ENCODE measurements around the gene EVA1B. TPM values are rescaled to one million over a fixed set of nuclear protein-coding genes. Genes with fewer than 3 reads are reported as not detected.

EVA1B gene
- total RNA-seq, 1 experiment from 2014 or later = 5.2 TPM

DNA sequence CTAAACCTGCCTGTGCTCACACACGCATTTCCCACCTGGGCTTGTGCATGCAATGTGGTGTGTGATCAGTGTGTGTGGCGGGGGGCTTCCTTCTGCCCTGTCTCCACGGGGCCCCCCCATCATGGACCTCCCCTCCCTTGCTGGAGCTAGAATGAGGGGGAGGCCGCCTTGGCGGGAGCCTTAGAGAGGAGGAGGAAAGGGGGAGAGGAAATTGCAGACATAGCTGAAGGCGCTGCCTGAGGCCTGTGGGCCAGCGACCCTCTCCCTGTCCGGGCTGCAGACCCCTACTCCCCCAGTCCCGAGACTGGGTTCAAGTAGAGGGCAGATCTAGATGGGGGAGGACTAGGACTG lies 883 bp upstream of the EVA1B start:
- no peak for DNase-seq (ENCODE audit: low read depth, low spot score)
- in situ Hi-C loops (cut with HindIII; ENCODE audit: low pct_unique_long_range_greater_than_20kb, low sequenced_read_pairs) = no loop called here

DNA sequence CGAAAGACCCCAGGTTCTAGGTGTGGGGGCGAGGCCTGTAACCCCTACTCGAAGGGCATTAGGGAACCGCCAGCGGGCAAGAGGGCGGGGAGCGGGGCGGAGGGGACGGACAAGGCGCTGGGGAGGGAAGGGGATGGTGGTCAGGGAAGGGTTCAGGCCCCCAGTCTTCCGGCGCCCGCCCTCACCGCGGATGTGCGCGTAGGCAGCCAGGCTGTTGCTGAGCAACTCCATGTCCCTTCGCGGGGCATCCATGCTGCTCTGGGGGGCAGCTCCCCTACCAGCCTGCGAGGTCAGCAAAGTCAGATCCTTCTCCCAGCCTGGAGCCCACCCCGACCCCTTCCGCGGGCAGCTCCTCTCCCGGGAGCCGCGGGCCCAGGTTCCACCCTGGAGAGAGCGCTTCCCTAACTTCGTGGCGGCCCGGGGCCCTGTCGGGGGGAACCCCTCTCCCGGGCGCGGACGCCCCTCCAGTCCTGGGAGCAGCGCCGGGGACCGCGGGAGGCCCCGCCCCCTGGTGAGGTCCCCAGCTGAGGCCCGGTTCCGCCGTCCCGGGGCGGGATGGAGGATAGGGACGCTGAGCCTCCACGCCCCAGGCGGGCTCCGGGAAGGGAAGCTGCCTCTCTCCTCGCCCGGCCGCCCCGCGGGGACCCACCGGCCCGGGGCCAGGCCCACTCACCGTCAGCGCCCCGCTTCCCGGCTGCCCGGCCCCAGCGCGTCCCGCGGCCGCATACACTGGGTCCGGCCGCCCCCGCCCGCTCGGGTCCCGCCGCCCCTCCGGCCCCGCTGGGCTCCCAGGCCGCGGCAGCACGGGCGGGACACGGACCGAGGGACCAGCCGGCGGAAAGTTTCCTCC lies 434 bp downstream of the EVA1B start:
- in situ Hi-C loops (cut with HindIII; ENCODE audit: low pct_unique_long_range_greater_than_20kb, low sequenced_read_pairs) = no loop called here
- DNase-seq (ENCODE audit: low read depth, low spot score) = no peak

DNA sequence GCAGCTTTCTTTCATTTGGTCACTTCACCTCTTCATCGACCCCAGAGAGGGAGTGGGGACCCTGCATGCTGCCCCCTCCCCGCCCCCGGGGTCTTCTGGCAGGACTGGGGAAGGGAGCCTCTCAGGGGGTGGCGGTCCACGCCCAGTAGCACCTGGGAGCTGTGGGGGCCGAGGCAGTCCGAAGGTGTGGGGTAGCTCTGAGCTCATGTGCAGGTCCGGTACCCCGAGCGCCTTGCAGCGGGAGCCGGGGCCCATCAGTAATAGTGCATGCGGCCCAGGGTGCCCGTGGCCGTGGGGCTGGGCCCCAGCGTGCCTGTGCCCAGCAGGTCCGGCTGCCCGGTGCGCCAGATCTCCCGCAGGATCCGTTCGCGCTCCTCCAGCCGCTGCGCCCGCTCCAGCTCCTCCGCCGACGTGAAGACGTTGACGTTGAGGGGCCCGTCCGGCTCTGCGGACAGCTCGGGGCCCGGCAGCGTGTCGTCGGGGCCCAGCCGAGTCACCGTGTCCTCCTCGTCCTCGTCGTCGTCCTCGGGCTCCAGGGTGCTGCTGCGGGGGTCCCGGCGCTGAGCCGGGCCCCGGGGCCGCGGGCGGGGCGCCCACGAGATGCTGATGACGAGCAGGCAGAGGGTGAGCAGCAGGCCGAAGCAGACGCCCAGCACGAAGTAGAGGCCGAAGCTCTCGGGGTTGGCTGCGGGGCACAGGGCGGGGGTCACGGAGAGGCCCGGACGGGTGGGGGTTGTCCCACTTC lies 1.2 kb downstream of the EVA1B start:
- in situ Hi-C loops (cut with HindIII; ENCODE audit: low pct_unique_long_range_greater_than_20kb, low sequenced_read_pairs) = no loop called here
- no peak for DNase-seq (ENCODE audit: low read depth, low spot score)

DNA sequence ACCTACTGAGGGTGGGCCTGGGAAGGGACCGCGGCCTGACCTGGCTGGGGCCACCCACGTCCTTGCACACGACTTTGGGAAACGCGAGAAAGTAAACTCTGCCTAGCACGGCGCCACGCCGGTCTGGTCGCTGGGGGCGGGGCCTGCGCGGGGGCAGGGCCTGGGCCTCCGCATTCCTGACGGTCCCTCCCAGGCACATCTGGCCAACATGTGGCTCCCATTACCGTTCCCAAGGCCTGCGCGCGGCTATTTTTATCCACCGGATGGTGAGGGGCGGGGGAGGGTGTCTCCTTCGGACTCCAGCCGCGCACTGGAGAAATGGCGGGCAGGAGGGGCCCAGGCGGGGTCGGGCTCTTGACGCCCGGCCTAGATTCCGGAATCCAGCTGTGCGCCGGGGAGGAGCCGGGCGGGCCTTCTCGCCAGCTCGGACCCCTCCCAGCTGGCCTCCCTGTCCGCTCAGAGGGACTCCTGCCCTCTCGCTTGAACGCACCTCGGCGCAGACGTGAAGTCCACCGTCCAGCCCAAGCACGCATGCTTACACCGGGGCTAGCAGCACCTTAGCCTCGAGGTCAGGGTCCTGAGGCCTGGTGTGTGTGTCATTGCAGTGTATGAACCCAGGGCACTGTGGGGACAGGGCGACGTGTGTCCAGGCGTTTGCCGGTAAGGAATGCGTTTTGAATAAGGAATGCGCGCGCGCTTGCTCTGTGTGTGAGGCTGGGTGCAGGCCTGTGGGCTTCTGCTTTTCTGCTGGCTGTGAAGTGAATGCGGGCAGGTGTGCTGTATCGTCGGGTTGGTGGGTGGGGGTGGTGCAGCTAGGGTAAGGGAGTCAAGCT lies 2.1 kb downstream of the EVA1B start:
- in situ Hi-C loops (cut with HindIII; ENCODE audit: low pct_unique_long_range_greater_than_20kb, low sequenced_read_pairs) = no loop called here
- DNase-seq (ENCODE audit: low read depth, low spot score) = no peak

DNA sequence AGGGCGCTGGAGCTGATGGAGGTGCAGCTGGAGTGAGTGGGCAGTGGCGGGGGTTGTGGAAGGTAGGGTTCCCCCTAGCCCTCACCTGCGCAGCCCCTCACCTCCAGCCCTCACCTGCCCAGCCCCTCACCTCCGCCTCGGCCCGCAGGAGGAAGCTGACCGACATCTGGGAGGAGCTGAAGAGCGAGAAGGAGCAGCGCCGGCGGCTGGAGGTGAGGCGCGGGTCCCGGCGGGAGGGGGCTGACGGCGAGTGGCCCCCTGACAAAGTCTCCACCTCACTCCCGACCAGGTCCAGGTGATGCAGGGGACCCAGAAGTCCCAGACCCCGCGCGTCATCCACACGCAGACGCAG lies 2.7 kb downstream of the EVA1B start:
- in situ Hi-C loops (cut with HindIII; ENCODE audit: low pct_unique_long_range_greater_than_20kb, low sequenced_read_pairs) = no loop called here
- DNase-seq (ENCODE audit: low read depth, low spot score) = no peak

DNA sequence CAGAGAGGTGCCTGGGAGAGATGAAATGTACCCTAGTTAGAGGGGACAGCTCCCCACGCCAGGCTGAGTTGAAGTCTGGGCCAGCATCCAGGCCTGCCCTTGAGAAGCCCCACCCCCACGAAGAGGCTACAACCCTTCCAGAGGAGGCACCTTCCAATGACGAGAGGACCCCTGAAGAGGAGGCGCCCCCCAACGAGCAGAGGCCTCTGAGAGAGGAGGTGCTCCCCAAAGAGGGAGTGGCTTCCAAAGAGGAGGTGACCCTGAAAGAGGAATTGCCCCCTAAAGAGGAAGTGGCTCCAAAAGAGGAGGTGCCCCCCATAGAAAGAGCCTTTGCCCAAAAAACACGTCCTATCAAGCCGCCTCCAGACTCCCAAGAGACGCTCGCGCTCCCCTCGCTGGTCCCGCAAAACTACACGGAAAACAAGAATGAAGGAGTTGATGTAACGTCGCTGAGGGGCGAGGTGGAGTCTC lies 3.1 kb downstream of the EVA1B start:
- in situ Hi-C loops (cut with HindIII; ENCODE audit: low pct_unique_long_range_greater_than_20kb, low sequenced_read_pairs) = no loop called here
- DNase-seq (ENCODE audit: low read depth, low spot score) = no peak

DNA sequence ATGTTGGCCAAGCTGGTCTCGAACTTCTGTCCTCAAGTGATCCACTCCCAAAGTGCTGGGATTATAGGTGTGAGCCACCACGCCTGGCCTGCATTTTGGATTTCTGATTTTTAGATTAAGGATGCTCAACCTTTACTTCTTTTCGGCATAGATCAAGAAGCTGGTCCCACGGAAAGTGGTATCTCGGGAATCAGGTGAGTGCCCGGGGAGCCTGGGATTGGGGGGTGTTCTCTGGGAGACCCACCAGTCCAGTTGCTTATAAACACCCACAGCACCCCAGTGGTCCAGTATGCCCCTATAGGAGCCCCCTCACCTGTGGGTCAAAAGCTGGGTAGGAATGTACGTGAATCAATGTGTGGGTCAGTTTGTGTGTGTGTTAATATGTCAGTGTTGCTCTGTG lies 14.0 kb downstream of the EVA1B start:
- in situ Hi-C loops (cut with HindIII; ENCODE audit: low pct_unique_long_range_greater_than_20kb, low sequenced_read_pairs) = no loop called here
- no peak for DNase-seq (ENCODE audit: low read depth, low spot score)

DNA sequence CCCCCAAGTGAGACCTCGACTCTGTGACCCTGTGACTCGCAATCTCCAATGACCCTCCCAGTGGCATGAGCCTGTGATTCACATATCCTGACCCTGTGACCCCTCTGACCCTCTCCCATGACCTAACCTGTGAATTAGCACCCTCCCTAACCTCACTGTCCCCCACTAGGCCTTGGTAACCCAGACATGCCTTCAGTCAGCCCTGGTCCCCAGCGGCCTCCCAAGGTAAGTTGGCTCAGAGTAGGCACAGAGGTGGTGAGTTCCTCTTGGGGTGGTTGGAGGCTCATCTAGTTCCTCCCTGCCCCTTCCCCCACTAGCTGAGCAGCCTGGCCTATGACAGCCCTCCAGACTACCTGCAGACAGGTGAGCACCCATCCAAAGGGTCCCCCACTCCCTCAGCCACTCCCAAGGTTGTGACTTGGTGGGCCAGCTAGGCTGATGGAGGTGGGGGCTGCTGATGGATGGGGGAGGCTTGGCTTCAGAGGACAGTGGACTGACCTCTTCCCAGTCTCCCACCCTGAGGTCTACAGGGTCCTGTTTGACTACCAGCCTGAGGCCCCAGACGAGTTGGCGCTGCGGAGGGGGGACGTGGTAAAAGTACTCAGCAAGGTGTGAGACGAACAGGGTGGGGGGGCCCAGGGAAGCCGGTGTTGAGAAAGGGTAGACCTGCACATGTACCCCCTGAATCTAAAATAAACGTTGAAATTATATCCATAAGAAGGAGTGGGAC lies 15.7 kb downstream of the EVA1B start:
- no peak for DNase-seq (ENCODE audit: low read depth, low spot score)
- in situ Hi-C loops (cut with HindIII; ENCODE audit: low pct_unique_long_range_greater_than_20kb, low sequenced_read_pairs) = no loop called here

DNA sequence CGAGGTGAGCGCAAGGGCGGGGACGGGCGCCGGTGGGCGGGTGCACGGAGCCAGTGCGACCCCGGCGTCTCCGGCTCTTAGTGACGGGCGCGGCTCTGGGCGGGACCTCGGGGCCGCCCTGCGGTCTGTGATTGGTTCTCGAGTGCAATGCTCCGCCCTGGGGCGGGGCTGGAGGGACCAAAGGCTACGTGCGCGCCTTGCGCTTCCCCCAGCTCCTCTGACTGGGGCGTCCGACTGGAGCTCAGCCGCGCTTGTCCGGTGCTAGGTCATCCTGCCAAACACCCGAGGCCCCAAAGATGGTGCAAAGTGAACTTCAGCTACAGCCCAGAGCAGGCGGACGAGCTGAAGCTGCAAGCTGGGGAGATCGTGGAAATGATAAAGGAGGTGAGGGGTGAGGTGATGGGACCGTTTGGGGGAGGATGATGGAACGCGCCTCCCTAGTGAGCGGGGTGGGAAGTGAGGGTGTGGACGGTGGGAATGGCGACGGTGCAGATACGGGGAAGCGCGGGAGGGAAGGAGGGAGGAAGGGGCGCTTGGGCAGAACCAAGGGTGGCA lies 16.5 kb downstream of the EVA1B start:
- in situ Hi-C loops (cut with HindIII; ENCODE audit: low pct_unique_long_range_greater_than_20kb, low sequenced_read_pairs) = no loop called here
- peak; percentile 44 for DNase-seq (ENCODE audit: low read depth, low spot score)

DNA sequence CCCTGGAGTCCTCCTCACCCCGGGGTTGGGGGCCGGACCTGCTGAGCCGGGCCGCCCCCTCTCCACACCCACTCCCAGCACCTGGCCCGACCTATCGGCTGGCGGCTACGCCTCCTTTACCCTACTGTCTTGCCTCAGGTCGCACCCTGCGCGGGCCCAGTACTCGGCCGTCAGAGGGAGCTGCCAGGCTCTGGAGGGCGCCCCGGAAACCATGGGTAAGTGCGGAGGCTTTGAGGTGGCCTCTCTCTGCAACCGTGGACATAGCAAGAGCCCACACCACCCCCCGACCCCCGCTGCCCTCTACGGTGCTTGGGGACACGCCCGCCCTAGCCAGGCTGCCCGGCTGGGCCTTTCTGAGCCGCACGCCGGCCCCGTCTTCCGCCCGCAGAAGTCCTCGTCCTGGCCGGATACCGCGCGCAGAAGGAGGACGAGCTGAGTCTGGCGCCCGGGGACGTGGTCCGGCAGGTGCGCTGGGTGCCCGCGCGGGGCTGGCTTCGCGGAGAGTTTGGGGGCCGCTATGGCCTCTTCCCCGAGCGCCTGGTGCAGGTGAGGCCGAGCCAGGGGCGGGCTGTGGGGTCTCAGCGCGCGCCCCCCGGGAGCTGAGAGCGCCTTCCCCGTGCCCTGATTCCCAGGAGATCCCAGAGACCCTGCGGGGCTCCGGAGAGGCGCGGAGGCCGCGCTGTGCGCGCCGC lies 17.1 kb downstream of the EVA1B start, which contains the start of gene SH3D21:
Gene SH3D21, plus strand, starts transcription at position 159 of the 692 bp plus-strand sequence. Its CDS starts 53 bp downstream, at position 212.
- in situ Hi-C loops (cut with HindIII; ENCODE audit: low pct_unique_long_range_greater_than_20kb, low sequenced_read_pairs) = no loop called here
- DNase-seq (ENCODE audit: low read depth, low spot score) = no peak

DNA sequence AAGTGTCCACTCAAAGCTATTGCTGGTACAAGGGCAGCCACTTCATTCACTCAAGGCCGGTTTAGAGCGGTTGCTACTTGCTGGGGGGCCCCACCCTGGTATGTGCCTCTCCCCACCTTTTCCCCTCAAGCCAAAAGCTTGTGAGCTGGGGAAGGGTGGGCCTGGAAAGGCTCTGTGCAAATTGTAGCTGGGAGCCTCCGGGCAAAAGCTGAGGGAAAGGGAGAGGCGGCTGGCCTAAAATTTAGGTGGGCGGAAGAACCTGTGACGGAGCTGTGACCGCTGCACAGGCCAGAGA lies 17.6 kb downstream of the EVA1B start:
- in situ Hi-C loops (cut with HindIII; ENCODE audit: low pct_unique_long_range_greater_than_20kb, low sequenced_read_pairs) = no loop called here
- no peak for DNase-seq (ENCODE audit: low read depth, low spot score)

DNA sequence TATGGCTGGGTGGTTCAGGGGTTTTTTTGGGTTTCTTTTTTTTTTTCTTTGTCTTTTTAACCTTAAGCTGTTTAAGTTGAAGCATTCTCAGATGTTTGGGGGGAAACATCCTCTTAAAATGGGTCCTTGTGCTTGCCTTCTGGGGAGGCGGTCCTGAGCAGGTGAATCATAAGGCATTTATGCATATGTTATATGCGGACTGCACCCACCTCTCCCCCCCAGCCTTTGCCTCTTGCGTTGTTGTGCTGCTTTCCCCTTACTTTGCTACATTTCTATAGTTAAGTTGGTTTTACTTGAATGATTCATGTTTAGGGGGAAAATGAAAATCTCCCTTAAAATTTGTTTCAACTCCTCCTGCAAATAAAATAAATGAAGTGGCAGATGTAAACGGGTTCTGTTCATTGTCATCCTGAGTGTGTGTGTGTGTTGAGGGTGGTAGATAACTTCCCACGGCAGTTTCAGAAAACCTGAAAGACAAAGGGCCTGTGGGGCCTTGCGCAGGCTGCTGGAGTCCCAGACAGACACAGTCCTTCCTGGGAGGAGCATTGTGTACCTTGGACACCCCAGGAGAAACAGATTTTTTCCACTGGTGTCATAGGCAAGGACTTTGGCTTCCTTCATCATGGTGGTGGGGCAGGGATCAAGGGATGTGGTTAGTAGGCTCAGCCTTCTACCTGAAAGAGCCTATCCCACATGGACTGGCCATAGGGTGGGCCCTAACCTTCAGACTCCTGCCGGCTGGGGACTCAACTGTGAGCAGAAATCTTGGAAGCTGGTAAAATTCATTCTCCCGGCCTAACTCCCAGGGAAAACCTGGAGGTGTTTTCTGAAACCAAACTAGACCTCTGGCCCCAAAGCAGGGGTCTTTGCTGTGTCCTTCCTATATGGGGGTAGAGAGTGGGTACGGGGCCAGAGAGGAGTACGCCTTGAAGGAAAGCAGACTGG lies 18.2 kb downstream of the EVA1B start:
- in situ Hi-C loops (cut with HindIII; ENCODE audit: low pct_unique_long_range_greater_than_20kb, low sequenced_read_pairs) = no loop called here
- DNase-seq (ENCODE audit: low read depth, low spot score) = no peak

DNA sequence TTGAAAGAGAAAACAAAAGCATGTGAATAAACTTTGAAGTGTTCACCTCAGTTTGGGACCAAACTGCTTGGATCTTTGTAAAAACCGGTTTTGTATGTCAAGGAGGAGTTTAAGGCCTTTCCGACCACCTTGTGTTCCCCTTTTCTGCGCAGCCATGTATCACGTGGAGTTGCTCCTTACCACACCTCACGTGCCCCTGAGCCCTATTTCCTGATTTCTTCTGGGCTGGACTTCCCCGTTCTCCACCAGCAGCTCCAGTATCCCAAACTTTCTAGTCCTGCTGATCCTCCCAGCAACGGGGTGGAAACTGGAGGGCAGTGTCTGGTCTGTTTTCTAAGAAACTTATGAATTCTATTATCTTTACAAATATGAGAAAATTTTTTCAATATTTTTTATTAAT lies 18.9 kb downstream of the EVA1B start:
- in situ Hi-C loops (cut with HindIII; ENCODE audit: low pct_unique_long_range_greater_than_20kb, low sequenced_read_pairs) = no loop called here
- DNase-seq (ENCODE audit: low read depth, low spot score) = no peak

DNA sequence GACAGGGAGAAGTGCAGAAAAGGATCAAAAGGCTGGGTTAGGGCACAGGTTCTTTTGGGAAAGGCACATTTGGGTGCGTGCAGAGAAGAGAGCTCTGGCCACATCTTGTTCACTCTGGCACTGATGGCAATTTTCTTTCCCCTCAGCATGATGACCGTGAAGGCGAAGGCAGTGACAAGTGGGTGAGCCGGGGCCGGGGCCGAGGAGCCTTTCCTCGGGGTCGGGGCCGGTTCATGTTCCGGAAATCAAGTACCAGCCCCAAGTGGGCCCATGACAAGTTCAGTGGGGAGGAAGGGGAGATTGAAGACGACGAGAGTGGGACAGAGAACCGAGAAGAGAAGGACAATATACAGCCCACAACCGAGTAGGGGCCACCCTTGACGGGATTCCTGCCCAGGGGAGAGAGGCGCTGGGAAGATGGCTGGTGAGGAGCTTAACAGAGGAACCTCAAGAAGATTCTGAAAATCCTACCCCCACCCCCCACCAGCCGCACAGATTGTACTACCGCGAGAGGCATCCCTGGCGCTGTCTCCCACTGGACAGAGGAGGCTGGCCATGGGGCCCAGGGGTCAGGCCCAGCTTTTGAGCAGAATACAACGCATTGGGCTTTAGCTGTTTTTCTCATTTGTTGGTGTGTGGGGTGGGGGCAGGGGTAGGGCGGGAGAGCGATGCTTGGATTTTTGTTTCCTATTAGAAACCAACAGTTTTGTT lies 19.6 kb downstream of the EVA1B start:
- no peak for DNase-seq (ENCODE audit: low read depth, low spot score)

DNA sequence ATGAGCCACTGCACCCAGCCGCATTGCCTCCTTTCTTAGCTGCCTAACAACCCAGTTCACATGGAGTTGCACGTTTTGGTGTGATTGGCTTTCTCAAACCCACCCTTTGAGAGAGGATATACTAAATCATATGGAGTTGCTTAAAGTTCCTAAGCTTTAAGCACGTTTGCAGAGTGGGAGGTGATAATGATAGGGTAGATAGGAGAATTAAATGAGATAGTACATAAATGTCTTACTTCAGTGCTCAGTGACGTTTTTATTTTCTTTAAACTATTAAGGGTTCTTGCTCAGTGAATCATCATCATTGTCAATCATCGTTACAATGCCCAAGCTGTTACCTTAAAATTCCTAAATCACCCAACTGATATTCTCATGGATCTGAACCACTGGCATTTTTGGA lies 20.2 kb downstream of the EVA1B start:
- in situ Hi-C loops (cut with HindIII; ENCODE audit: low pct_unique_long_range_greater_than_20kb, low sequenced_read_pairs) = no loop called here
- DNase-seq (ENCODE audit: low read depth, low spot score) = no peak

More for the DNA sequence above, 19.6 kb downstream of the EVA1B start:
- in situ Hi-C loops (cut with HindIII; ENCODE audit: low pct_unique_long_range_greater_than_20kb, low sequenced_read_pairs) = no loop called here

Data from SK-MEL-5 (cell line).